ENCODE results near the gene IHH. TPM values are rescaled to one million over a fixed set of nuclear protein-coding genes. Genes with fewer than 3 reads are reported as not detected.
A peak's percentile ranks its signal among the peaks of the same experiment; 100 is the strongest.

The IHH gene
- total RNA-seq, 1 experiment from 2014 or later: 0.11 TPM

- TF ChIP-seq ATF1 (CRISPR knock-in tag; IDR thresholded peaks at IDR 0.05): no peak
These were observed at the start of gene IHH (continued) for GRCh38 chr2:219060821-219061791.

- Mint-ChIP-seq H3K4me3 (no peak overlapping the region), H3K36me3 (no peaks in the 10 kb centered on the region), H3K27me3 (ENCODE audit: low read depth) (no peaks in the 10 kb centered on the region), H3K4me1 (peaks cover 9% of the 10 kb centered on the region), H3K9me3 (no peaks in the 10 kb centered on the region), H3K27ac (no peak overlapping the region)
- DNase-seq (ENCODE audit: low spot score) (peak; percentile 72), ATAC-seq (peak; percentile 99)
- CTCF ChIA-PET: interaction anchor here (1.1 to 3.8 kb wide), 5 partner anchors 10 to 80 kb away, joined by 6 to 21 read pairs (median 8); no protein-coding TSS in a partner anchor
- POLR2A ChIA-PET: no interaction called here
- TF ChIP-seq ZNF263 (CRISPR knock-in tag; IDR thresholded peaks at IDR 0.05; ENCODE audit: low read depth) (no peak), TEAD4 (CRISPR knock-in tag; IDR thresholded peaks at IDR 0.05) (no peak), USF2 (CRISPR knock-in tag; IDR thresholded peaks at IDR 0.05) (no peak)
These were observed 48.8 kb upstream of the IHH start for GRCh38 chr2:219109471-219109870.

- H3K36me3 Mint-ChIP-seq: no peaks in the 10 kb centered on the region
- no peaks in the 10 kb centered on the region for H3K9me3 Mint-ChIP-seq
- no peak overlapping the region for H3K4me3 Mint-ChIP-seq
- TF ChIP-seq ESRRA (CRISPR knock-in tag; IDR thresholded peaks at IDR 0.05; ENCODE audit: borderline replicate concordance) (no peak), TEAD1 (CRISPR knock-in tag; IDR thresholded peaks at IDR 0.05) (no peak), E2F4 (CRISPR knock-in tag; IDR thresholded peaks at IDR 0.05; ENCODE audit: borderline replicate concordance, low read depth) (no peak), ATF2 (CRISPR knock-in tag; IDR thresholded peaks at IDR 0.05; ENCODE audit: borderline replicate concordance, low read depth) (no peak), ZNF317 (CRISPR knock-in tag; IDR thresholded peaks at IDR 0.05; ENCODE audit: borderline replicate concordance, low read depth) (no peak), ARID4B (CRISPR knock-in tag; IDR thresholded peaks at IDR 0.05; ENCODE audit: borderline replicate concordance) (no peak), MLX (CRISPR knock-in tag; IDR thresholded peaks at IDR 0.05) (no peak), ZNF219 (CRISPR knock-in tag; IDR thresholded peaks at IDR 0.05; ENCODE audit: borderline replicate concordance) (no peak), JAZF1 (CRISPR knock-in tag; IDR thresholded peaks at IDR 0.05) (no peak), SMAD4 (CRISPR knock-in tag; IDR thresholded peaks at IDR 0.05) (no peak), USF1 (CRISPR knock-in tag; IDR thresholded peaks at IDR 0.05) (no peak), ZNF396 (CRISPR knock-in tag; IDR thresholded peaks at IDR 0.05; ENCODE audit: borderline replicate concordance) (no peak), ZBTB21 (CRISPR knock-in tag; IDR thresholded peaks at IDR 0.05; ENCODE audit: borderline replicate concordance) (no peak)
- ATAC-seq (no peak), DNase-seq (ENCODE audit: low spot score) (no peak)
- no peak overlapping the region for H3K27ac Mint-ChIP-seq
- H3K4me1 Mint-ChIP-seq: peaks cover 9% of the 10 kb centered on the region
- ChIA-PET POLR2A (no interaction called here), CTCF (interaction anchor here (0.7 to 1.7 kb wide), 5 partner anchors 10 to 104 kb away, joined by 3 to 7 read pairs (median 3); no protein-coding TSS in a partner anchor)
- H3K27me3 Mint-ChIP-seq (ENCODE audit: low read depth): no peaks in the 10 kb centered on the region
These were observed 47.0 kb upstream of the IHH start for GRCh38 chr2:219107758-219108157.
